Measurements from ENCODE around the gene NME8.
"Not testable (repeated sequence)": the region's sequence is repeated elsewhere in the genome, so short reads cannot be mapped to it uniquely, and the experiment has no call there.

DNA sequence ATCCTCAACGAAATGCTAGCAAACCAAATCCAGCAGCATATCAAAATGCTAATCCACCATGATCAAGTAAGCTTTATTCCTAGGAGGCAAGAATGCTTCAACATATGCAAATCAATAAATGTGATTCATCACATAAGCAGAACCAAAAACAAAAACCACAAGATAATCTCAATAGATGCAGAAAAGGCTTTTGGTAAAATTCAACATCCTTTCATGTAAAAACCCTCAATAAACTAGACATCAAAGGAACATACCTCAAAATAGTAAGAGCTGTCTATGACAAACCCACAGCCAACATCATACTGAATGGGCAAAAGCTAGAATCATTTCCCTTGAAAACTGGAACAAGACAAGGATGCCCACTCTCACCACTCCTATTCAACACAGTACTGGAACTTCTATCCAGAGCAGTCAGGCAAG, 36.2 kb upstream of the NME8 start:
- TF ChIP-seq, protein P1, sequence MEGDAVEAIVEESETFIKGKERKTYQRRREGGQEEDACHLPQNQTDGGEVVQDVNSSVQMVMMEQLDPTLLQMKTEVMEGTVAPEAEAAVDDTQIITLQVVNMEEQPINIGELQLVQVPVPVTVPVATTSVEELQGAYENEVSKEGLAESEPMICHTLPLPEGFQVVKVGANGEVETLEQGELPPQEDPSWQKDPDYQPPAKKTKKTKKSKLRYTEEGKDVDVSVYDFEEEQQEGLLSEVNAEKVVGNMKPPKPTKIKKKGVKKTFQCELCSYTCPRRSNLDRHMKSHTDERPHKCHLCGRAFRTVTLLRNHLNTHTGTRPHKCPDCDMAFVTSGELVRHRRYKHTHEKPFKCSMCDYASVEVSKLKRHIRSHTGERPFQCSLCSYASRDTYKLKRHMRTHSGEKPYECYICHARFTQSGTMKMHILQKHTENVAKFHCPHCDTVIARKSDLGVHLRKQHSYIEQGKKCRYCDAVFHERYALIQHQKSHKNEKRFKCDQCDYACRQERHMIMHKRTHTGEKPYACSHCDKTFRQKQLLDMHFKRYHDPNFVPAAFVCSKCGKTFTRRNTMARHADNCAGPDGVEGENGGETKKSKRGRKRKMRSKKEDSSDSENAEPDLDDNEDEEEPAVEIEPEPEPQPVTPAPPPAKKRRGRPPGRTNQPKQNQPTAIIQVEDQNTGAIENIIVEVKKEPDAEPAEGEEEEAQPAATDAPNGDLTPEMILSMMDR (conservative IDR thresholded peaks at IDR 0.05; ENCODE audit: low read depth, low read length): not testable (repeated sequence)
- not testable (repeated sequence) for TF ChIP-seq EZH2 (IDR thresholded peaks at IDR 0.05; ENCODE audit: low read length, unreplicated experiment)
